HG03342 (cell line): Measurements from ENCODE around the gene BRD1.
"Not testable (repeated sequence)": the region's sequence is repeated elsewhere in the genome, so short reads cannot be mapped to it uniquely, and the experiment has no call there.

ENCODE experiments used
- ATAC-seq: cut with Tn5 transposase; IDR thresholded peaks from one replicate; pipeline ENCODE4 v1.9.1; 2021; ENCODE audit warnings: mild to moderate bottlenecking, moderate library complexity; ENCODE audit not compliant: unreplicated experiment

BRD1 gene

DNA sequence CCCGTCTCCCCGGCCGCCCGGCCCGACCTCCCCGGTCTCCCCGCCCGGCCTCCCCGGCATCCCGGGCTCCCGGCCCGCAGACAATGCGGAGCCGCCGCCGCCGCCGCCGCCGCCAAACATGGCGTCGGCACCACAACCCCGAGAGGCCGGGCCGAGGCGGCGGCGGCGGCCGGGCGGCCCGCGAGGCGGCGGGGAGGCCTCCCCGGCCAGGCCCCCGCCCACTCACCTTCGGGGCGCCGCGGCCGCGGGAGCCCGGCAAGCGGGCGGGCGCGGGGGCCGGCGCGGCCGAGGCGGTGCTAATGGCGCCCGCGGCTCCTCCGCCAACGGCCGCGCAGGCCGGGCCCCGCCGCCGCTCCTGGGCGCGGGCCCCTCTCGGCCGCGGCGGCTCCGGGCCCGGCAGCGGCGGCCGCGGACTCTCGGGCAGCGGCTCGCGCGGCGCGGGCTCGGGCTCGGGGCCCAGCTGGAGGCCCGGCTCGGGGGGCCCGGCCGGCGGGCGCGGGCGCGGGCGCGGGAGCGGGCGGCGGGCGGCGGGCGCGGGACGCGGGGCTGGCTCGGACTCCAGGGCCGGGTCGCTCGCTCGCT lies 311 bp downstream of the BRD1 start:
- ATAC-seq: no peak

DNA sequence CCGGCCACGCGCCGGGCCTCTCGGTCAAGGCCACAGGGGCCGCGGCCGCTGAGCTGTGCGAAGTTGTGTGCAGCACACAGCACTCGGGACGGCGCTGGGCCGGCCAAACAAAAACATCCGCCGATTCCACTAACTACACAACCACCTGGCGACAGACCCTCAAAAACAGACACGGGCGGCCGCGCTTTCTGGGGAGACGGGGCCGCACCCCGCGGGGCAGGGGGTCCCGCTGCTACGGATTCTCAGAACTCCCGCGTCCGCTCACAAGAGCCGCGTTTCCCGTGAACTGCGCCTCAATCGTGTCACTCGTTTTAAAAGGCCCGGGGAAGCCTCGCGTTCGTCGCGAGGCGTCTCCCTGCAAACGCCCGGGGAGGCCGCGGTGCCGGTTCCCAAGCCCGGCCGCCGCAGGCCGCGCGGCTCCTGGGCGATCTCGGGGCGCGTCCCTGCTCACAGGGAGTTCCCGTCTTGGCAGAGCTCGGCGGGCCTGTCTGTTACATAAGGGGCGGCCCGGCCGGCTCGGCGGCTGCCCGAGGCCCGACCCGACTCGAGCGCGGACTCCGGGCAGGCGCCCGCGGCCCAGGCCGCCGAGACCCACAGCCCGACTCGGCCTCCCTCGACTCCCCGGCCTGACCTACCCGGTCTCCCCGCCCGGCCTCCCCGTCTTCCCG lies 936 bp downstream of the BRD1 start:
- ATAC-seq: no peak

DNA sequence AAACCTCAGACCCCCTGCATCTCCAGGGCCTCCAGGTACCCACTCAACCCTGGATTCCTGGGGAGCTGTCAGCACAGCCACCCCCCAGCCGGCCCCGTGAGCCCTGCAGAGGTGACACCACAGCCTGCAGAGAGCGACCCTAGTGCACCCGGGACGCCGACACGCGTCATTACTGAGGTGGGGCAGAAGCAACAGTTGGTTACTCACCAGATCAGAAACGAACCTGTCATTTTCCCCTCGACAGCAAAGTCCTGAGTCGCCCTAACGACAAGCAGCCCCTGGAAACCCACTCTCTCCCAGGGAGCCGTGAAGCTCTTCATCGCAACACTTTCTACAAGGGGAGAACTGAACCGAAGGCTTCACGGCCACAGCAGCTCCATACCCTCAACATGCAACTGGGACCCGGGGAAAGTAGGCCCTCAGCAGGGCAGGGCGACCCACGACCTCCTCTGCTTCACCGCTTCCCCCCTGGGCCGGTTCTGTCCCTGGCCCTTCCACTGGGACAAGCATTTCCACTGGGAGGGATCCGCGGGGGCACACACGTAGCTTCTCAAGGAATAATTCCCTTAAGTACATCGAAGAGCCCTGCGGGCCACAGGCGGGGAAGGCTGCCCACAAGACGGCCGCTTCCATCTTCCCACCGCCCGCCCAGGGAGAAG lies 1.6 kb downstream of the BRD1 start:
- no peak for ATAC-seq

DNA sequence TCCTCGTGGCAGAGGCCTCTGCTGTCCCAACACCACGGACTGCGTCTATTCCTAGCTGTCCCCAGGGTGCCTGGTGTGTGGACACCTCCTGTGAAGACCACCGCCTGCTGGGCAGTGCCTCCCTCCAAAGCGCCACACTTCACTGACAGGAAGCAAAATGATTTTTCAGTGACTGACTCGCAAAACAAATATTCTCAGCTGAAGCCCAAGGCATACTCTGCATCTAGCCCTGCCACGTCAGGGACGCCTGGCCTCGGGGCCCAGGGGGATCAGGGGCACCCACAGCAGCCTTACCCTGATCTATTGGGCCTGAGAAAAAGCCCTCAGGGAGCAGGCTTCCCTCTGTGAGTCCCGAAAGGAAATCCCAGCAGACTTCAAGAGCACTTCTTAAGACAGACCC lies 2.2 kb downstream of the BRD1 start:
- ATAC-seq: no peak

DNA sequence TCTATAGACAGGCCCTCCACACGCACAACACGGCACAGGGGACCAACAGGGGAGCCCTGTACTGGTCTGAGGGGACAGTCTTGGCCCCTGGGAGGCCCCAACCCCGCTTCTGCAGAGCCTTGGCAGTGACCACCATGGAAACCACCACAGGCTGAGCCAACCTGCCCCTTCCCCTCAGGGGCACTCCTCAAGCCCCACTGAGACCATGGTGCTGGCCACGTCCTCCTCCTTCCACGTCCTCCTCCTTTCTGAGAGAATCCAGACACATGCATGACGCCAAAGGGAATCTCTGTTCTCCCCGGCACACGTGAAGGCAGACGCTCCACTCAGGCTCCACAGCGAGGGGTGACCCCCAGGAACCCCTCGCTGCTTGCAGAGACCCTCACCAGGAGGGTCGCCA lies 2.7 kb downstream of the BRD1 start:
- no peak for ATAC-seq

DNA sequence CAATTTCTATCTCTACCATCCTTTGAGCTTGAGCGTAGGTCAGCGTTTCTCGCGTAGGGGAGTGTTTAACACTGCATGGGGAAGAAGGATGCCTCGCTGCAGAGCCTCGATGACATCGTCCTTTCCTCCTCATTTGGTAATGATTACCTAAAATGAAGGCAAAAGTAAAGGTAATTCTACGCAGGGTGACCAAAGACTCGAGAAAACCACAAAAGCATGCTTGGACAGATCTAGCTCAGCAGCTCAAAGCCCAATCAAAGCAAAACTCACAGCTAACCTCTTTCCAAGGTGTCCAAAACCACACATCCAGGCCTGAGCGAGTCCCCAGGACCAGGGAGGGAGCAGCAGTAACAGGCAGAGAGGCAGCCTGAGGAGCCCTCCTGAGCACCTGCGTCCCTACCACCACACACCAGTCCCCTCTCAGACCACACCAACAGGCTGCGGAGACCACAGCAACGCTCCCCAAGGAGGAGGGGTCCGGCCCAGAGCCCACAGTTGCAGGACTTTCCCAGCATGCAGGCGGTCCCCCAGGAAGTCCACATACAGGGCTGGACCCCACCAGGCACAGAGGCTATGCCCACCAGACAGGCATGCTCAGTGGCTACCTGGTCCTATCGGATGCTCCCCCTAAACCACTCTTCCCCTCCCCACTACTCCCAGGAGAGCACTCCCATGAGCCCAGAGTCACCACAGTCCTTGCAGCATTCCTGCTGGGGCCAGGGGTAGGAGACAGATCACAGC lies 3.3 kb downstream of the BRD1 start:
- no peak for ATAC-seq

DNA sequence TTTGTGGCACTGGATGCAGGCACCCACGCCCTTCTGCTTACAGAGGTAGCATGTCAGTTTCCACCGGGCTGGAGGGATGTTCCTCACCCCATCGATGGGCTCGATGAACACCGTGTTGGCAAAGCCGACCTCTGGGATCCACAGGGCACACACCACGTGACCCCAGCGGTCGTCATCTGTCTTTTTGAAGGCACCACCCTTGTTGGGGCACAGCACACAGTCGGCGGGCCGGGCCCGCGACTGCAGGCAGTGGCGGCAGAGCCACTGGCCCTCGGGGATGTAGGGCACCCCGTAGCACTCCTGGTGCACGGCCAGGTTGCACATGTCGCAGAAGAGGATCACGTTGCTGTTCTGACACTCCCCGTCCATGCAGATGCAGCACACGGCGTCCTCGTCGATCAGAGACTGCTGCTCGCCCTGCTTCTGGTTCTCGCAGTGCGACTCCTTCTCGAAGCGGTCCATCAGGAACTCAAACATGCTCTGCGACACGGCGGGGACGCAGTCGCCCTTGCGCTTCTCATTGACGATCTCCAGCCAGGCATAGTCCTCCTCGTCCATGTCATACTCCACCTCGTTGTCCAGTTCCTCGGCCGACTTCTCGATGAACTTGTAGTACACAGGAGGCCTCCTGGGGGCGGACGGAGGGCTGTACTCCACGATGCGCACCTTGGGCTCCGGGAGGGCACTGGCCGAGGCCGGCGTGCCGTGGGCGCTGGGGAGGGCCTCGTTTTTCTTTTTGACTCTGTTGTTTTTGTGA lies 4.2 kb downstream of the BRD1 start:
- ATAC-seq: no peak

DNA sequence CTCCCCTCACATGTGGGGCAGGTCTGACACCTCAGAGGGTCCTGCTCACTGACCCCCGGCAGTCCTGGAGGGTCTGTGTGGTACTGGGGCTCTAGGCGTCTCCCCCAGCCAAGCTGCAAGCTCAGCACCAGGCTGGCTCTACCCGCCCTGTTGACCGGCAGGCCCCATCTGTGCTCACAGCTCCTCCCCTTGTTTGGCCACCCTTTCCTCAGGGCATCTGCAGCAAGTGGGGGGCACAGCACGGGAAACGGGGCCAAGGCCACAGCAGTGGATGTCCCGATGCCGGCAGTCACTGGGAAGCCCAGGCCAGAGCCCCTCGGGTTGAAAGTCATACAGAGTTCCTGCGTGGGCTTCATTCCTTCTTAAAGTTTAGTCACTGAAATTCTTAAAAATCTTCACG lies 5.9 kb downstream of the BRD1 start:
- ATAC-seq: not testable (repeated sequence)

DNA sequence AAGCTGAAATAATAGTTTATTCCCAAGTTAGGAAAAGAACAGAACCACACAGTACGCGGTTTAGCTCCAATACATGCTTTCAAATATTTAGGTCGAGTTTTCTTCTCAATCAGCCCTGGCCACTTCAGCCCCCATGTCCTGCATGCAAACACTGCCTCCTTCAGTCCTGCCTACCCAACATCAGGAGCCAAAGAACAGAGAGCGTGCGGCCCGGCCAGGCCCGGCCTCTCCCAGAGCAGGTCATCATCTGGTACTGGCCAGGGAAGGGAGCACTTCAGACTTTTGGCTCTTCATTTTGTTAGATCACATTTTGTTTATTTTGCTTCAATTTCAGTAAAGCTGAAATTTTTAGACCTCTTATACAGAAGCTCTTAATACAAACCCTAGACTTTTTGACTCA lies 6.7 kb downstream of the BRD1 start:
- ATAC-seq: no peak

DNA sequence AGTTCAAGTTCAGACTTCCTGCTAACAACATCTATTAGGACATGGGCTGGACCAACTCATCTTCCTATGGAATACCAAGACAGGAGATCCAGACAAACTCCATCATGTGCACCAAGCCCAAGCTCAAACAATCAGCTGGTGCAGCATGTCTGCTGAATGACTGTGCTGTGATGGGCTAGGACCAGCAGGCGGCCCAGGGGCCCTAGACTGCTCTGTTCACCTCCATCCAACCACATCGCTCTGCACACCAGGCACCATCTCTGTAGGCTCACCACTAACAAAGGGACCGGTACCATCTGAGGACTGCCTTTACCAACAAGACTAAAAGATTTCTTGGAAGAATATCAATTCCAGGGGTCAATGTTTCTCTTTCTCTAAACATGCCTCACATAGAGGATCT lies 10.3 kb downstream of the BRD1 start:
- ATAC-seq: no peak

DNA sequence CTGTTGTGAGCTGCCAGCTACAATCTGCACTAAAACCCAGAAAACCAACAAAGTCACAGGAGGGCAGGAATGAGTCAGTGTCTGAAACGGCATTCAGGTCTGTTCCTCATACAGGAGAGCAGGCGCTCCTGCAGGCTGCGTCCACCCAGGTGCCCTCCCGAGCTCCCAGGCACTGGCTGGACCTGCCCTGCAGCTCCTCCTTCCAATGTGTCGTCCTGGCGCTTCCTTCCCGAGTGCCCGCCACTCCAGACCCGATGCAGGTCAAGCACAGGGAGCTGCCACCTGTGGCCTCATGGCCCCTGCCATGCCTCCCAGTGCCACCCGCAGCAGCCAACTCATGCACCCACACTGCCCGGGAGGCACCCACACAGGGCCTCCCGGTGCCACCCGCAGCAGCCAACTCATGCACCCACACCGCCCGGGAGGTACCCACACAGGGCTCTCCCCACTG lies 12.0 kb downstream of the BRD1 start:
- ATAC-seq: no peak

DNA sequence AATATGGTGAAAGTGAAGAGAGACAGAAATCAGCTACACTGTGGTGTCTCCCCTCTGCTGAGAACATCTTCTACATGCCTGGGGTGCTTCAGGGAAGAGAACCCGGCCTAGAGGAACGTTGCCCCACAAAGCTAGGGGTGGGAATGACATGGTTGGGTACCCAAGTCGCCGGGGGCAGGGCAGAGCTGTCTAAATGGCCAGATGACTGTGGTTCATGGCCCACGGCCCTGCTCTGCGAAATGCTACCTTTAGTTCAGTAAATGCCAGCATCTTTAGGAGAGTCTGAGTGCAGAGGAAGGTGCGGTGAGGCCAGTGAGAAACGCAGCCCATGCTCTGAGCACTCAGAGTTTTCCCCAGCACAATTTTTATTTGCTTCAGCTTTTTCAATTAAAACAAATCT lies 12.8 kb downstream of the BRD1 start:
- no peak for ATAC-seq

DNA sequence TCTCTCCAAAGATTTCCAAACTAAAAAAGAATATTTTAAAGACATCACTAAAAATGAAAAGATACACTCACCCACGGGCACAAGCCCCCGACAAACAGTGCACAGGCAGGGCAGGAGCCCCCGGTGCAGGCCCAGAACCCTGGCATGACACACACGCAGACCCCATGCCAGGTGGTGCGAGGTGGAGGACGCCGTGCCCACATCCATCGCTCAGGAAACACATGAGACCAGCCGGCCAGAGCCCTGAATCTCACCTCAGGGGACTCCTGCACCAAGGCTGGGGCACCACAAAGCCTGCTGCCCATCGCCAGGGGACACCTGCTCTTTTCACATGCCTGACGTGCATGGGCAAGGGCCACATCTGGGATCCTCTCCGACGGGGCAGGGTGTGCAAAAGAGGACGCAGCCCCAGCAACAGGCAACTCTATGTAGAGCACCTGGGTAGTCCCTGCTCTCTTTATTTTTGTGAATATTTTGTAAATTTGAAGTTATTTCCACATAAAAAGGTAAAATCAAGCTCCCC lies 13.4 kb downstream of the BRD1 start:
- no peak for ATAC-seq

DNA sequence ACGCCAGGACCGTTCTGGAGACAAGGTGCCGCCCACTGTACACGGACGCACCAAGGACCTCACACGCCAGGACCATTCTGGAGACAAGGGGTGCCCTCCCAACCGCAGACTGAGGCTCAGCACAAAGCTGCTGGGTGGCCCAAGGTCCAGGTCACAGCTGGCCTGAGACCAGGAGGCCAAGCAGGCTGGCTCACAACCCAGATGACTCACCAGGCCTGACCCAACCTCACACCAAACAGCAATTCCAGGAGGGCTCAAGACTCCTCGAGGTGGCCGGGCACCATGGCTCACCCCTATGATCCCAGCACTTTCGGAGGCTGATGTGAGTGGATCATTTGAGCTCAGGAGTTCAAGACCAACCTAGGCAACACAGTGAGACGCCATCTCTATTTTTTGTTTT lies 14.8 kb downstream of the BRD1 start:
- no peak for ATAC-seq

DNA sequence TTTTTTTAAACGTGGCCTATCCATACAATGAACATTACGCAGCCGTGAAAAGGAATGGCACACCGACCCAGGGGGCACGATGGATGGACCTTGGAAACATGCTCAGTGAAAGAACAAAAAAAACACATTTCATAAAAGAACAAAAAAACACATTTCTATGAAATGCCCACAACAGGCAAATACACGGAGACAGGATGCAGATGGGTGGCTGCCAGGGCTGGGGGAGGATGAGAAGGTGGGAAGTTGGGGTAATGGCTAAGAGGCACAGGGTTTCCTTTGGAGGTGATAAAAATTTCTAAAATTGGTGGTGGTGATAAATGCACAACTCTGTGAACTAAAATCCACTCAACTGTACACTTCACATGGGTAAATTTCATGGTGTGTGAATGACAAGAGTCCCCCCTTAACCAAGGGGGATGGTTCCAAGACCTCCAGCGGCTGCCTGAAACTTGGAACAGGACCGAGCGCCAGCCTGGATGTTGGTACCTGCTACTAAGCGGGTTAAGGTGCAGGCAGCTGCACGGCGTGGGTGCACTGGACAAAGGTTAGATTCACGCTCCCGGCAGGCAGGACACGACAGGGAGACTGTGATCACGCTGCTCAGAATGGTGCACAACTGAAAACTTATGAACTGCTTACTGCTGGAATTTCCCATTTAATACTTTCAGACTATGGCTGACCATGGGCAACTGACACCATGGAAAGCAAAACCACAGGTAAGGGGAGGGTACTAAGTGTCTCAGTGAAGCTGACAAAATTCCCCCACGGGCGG lies 16.5 kb downstream of the BRD1 start:
- ATAC-seq: no peak

DNA sequence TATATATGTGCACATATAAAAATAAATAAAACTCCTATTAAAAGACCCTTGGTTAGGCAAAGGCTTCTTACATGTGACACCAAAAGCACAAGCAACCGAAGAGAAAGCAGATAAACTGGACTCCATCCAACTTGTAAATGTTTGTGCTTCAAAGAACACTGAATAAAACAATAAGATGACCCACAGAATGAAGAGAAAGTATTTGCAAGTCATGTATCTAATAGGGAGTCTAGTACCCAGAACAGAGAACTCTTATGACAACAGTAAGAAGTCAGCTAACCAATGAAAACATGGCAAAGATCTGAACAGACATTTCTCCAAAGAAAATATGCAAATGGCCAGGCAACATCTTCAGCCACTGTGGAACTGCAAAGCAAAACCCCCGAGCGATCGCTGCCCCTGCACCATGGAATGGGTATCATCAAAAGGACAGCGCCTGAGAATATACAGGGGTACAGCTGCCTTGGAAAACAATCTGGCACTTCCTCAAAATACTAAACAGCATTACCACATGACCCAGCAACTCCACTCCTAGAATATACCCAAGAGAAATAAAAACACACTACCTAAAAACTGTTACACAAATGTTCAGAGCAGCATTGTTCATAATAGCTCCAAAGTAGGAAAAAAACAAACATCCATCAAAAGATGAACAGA lies 17.2 kb downstream of the BRD1 start:
- no peak for ATAC-seq

DNA sequence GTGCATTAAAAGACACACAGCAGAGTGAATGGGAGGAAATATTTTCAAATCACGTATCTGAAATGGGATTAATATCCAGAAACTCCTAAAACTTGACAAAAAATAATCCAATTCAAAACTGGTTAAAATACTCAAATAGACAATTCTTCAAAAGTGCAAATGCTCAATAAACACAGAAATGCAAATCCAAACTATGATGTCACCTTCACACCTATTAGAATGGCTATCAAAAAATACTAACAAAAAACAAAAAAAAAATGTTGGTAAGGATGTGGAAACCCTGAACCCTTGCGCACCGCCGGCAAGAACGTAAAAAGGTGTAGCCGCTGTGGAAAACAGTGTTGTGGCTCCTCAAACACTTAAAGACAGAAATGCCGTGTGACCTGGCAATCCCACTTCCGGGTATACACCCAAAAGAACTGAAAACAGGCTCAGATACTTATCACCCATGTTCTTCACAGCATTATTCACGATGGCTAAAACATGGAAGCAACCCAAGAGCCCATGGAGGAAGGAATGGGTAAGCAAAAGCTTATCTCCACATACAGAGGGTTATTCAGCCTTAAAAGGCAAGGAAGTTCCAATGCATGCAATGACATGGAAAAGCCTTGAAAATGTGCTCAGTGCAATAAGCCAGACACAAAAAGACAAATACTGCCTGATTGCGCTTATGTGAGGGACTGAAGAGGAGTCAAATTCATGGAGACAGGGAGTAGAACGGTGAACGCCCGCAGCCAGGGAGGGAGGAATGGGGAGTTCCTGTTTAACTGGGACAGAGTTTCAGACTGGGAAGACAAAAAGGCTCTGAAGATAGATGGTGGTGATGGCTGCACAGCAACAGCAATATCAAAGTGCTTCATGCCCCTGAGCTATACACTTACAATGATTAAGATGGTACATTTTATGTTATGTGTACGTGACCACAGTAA lies 19.6 kb downstream of the BRD1 start:
- ATAC-seq: no peak

DNA sequence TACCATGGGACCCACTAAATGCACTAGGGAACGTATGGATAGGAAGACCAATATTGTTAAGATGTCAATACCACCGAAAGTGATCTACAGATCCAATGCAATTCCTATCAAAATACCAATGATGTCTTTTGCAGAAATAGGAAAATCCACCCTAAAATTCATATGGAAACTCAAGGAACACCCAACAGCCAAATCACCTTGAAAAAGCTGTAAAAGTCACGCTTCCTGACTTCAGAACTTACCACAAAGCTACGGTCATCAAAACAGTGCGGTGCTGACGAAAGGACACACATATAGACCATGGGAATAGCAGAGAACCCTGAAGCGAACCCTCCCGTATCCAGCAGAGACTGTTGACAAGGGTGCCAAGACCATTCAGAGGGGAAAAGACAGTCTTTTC lies 20.5 kb downstream of the BRD1 start:
- ATAC-seq: no peak
